ENCODE measurements around the gene PLEKHS1.
"Not testable (repeated sequence)": the region's sequence is repeated elsewhere in the genome, so short reads cannot be mapped to it uniquely, and the experiment has no call there.

Gene PLEKHS1

DNA sequence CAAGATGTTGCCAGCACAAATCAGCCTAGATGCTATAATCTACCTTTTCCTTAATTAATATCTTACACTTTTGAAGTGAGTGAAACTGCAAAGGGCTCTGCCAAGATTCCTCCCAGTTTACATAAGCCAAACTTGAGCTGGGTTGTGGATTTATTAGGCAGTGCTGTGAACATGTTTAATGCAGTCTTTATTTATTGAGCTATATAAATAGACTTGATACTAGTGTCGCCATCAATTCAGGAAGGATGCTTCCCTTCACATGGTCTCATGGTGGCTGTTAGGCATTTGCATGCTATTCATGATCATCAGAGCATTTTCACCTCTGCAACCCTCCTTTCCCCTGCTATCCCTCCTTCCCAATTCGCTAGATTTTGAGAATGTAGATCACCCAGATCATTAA lies 40.2 kb downstream of the PLEKHS1 start:
- no peak for DNase-seq (ENCODE audit: low read depth)

DNA sequence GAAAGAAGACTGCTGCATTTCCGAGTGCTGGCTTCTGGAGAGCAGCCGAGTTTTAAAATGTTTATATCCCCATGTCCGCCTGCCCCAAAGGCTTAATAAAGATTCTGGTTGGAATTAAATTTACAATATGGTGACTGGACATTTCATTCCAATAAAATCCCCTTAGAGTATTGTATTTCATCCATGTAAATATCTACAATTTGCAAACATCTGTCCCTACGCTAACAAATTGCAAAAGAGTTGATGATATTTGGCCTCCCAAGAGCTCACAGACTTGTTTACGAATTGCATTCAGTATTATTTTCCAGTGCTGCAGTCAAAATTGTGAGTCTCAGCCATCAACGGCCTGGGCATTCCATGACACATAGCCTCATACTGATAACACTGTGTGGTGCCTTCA lies 50.1 kb downstream of the PLEKHS1 start:
- no peak for DNase-seq (ENCODE audit: low read depth)

DNA sequence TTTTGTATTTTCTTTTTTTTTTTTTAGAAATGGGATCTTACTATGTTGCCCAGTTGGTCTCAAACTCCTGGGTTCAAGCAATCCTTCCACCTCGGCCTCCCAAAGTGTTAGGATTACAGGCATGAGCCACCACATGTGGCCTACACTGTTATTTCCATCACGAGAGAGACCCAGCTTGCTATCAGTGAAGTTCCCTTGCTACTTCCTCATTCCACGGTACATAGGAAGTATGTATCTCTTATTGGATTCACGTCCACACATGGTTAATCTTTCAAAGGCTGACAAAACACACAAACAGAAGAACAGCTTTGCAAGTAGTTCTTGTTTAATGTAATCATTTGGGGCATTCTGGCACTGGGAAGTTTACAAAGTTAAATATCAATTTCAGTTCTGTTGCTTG lies 51.5 kb downstream of the PLEKHS1 start:
- DNase-seq (ENCODE audit: low read depth) = no peak

DNA sequence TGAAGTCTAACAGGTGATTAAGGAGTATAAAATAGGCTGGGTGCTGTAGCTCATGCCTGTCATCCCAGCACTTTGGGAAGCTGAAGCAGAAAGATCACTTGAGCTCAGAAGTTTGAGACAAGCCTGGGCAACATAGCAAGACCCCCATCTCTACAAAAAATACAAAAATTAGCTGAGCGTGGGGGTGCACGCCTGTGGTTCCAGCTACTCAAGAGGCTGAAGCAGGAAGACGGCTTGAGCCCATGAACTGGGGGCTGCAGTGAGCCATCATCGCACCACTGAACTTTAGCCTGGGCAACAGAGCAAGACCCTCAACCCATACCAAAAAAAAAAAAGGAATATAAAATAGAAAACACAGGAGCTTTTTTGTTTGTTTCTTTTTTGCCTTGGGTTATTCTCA lies 55.0 kb downstream of the PLEKHS1 start:
- DNase-seq (ENCODE audit: low read depth) = no peak

DNA sequence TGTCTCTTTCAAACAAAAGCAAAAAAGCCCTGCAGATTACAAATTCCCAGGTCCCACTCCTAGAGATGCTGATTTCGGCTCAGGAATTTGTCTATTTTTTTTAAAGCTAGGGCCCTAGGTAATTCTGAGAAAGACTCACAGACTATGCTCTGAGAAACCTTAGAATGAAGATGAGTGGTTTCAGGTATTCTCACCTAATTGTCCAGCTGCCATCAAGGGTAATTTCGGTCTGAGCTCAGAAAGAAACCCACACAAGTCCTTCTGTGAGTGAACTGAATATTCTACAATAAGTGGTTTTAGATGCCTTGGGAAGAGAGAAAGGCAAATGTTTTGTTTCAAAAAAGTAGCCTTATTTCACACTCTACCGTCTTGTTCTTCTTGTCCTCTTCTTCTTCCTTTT lies 56.7 kb downstream of the PLEKHS1 start:
- no peak for DNase-seq (ENCODE audit: low read depth)

DNA sequence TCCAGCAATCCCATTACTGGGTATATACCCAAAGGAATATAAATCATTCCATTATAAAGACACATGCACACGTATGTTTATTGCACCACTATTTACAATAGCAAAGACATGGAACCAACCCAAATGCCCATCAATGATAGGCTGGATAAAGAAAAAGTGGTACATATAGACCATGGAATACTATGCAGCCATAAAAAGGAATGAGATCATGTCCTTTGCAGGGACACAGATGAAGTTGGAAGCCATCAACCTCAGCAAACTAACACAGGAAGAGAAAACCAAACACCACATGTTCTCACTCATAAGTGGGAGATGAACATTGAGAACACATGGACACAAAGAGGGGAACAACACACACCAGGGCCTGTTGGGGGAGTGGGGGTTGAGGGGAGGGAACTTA lies 63.2 kb downstream of the PLEKHS1 start:
- DNase-seq (ENCODE audit: low read depth) = not testable (repeated sequence)

DNA sequence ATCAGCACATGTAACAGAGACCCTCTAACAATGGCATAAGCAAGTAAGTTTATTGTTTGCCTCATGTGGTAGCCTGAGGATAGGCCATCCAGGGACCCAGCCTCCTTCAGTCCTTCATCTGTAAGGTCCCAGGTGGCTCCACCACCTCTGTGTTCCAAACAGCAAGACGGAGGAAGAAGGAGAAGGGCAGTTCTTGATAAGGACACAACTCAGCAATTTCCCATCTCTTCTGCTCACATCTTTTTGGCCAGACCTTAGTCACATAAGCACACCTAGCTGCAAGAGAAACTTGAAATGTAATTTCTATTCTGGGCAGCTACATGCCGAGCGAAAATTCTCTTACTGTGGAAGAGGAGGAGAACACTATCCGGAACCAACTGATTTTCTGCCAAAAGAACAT lies 68.5 kb downstream of the PLEKHS1 start:
- no peak for DNase-seq (ENCODE audit: low read depth)

DNA sequence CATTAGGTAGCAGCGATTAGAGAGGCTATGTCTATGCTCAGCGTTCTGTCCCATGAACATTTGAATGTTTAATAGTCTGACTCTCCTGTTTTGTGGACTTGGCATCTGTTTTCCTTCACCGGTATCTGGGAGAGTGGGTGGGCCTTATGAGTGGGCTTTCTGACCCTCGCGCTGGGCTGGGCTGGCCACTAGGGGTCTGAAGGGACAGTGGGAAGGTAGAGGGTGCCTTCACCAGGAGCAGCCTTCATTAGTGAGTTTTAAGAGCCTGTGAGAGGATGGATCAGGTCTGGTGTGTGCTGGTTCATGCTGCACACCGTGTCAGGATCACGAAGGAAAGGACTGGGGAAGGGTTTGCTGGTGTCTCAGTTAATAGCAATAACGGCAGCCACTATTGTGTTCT lies 69.0 kb downstream of the PLEKHS1 start:
- DNase-seq (ENCODE audit: low read depth) = no peak

DNA sequence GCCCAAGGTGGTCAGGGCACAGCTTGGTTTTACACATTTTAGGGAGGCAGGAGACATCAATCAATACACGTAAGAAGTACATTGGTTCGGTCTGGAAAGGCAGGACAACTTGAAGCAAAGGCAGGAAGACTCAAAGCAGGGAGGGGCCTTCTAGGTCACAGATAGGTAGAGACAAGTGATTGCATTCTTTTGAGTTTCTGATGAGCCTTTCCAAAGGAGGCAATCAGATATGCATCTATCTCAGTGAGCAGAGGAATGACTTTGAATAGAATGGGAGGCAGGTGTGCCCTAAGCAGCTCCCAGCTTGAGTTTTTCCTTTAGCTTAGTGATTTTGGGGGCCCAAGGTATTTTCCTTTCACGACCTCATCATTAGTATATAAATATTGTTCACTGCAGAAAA lies 69.8 kb downstream of the PLEKHS1 start:
- DNase-seq (ENCODE audit: low read depth) = not testable (repeated sequence)

DNA sequence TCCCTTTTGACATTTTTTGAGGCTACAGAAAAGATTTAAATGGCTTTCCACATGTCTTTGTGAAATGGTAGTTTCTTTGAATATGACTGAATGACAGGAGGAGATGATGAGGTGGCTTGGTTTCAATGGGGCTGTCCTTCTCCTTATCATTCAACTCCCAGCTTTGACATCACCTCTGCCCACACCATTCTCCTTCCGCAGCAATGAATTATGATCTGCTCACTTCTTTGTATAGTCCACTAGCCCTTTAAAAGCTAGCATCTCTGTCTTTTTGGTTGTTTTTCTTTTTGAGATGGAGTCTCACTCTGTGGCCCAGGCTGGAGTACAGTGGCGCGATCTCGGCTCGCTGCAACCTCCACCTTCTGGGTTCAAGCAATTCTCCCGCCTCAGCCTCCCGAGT lies 70.7 kb downstream of the PLEKHS1 start:
- no peak for DNase-seq (ENCODE audit: low read depth)

DNA sequence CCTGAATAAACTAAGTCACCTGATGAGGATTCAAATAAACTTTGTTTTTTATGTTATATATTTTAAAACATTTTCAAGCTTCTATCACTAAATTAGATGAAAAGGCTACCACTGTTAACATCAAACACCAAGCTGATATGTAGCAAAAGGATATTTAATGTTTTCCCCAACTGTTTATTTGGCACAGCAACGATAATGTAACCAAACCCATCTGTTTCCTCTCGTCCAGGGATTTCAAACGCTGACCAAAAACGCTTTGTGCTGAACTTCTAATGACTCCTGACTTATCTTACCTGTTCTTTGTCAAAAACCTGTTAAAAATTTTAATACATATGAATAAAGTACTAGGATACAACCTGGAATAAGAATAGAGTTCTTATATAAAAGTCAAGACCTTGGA lies 71.9 kb downstream of the PLEKHS1 start:
- no peak for DNase-seq (ENCODE audit: low read depth)

DNA sequence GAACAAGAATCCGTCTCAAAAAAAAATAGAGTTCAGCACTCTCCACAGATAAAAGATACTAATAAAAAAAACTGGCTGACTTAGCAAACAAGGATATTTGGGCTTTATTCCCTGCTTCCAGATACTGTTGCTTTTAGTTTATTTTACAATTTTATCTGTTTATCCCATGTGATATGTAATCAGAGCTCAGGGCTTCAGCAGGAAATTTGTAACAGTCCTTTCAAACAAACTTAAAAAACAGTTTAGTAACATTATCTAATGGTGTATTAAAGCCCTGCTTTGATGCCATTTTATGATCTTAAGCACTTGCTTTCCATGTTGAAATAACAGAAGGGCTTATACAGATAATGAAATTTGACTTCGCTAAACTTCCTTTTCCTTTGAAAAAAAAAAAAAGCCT lies 74.3 kb downstream of the PLEKHS1 start:
- DNase-seq (ENCODE audit: low read depth) = no peak

DNA sequence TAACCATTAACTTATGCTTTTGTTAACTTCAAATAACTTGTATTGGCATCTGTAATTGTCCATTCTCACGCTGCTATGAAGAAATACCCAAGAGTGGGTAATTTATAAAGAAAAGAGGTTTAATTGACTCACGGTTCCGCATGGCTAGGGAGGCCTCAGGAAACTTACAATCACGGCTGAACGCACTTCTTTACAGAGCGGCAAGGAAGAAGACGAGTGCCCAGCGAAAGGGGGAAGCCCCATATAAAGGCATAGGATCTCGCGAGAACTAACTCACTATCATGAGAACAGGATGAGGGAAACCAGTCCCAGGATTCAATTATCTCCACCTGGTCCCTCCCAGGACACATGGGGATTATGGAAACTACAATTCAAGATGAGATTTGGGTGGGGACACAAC lies 77.1 kb downstream of the PLEKHS1 start:
- DNase-seq (ENCODE audit: low read depth) = not testable (repeated sequence)

Data from T-helper 22 cell (primary cell).